ENCODE results near the gene OR4D1. TPM values are rescaled to one million over a fixed set of nuclear protein-coding genes. Genes with fewer than 3 reads are reported as not detected.
"Not testable (repeated sequence)": the region's sequence is repeated elsewhere in the genome, so short reads cannot be mapped to it uniquely, and the experiment has no call there.

The OR4D1 gene
- total RNA-seq, result not detected

- H3K4me1 ChIP-seq, result no peaks in the 10 kb centered on the region
- intact Hi-C loops (cut with DNase I), result no loop called here
- no peak within 1 kb of the TSS for H3K9ac ChIP-seq (ENCODE audit: low read depth in 2 of 2, low read length in 2 of 2)
- H3K9me3 ChIP-seq, result no peaks in the 10 kb centered on the region
- no peak for DNase-seq
- no peak within 1 kb of the TSS for H3K4me3 ChIP-seq
- TF ChIP-seq CTCF (IDR thresholded peaks at IDR 0.05), result no peak
- no peaks in the 10 kb centered on the region for H3K27me3 ChIP-seq
- H3K27ac ChIP-seq, result no peak within 1 kb of the TSS
- H3K36me3 ChIP-seq, result no peaks in the 10 kb centered on the region
These were observed at the start of gene OR4D1 for GRCh38 chr17:58147930-58148434. TSS of gene OR4D1 (plus strand) at chr17:58148384. CDS start at chr17:58155154, 6,770 bp downstream.

GRCh38 chr17:58100506-58100905 is 47.7 kb upstream of the OR4D1 start:
- intact Hi-C loops (cut with DNase I), result no loop called here

GRCh38 chr17:58101898-58102297 is 46.3 kb upstream of the OR4D1 start:
- H3K4me1 ChIP-seq; intact Hi-C loops (cut with DNase I); H3K4me3 ChIP-seq; H3K9me3 ChIP-seq; H3K27ac ChIP-seq; DNase-seq; H3K27me3 ChIP-seq; H3K36me3 ChIP-seq; H3K9ac ChIP-seq (ENCODE audit: low read depth in 2 of 2, low read length in 2 of 2): not testable (repeated sequence)

More at GRCh38 chr17:58100506-58100905, 47.7 kb upstream of the OR4D1 start:
- Histone ChIP-seq H3K27me3 (no peaks in the 10 kb centered on the region), H3K27ac (no peak overlapping the region), H3K36me3 (no peaks in the 10 kb centered on the region), H3K4me1 (no peaks in the 10 kb centered on the region), H3K4me3 (no peak overlapping the region), H3K9ac (ENCODE audit: low read depth in 2 of 2, low read length in 2 of 2) (no peak overlapping the region), H3K9me3 (no peaks in the 10 kb centered on the region)
- no peak for TF ChIP-seq CTCF (IDR thresholded peaks at IDR 0.05)
- DNase-seq, result no peak

- H3K9me3 ChIP-seq, result no peaks in the 10 kb centered on the region
- no peak overlapping the region for H3K27ac ChIP-seq
- H3K4me1 ChIP-seq, result no peaks in the 10 kb centered on the region
- intact Hi-C loops (cut with DNase I), result no loop called here
- DNase-seq, result no peak
- no peaks in the 10 kb centered on the region for H3K27me3 ChIP-seq
- H3K9ac ChIP-seq (ENCODE audit: low read depth in 2 of 2, low read length in 2 of 2), result no peak overlapping the region
- H3K36me3 ChIP-seq, result no peaks in the 10 kb centered on the region
- TF ChIP-seq CTCF (IDR thresholded peaks at IDR 0.05), result no peak
- H3K4me3 ChIP-seq, result no peak overlapping the region
These were observed 43.1 kb upstream of the OR4D1 start for GRCh38 chr17:58105093-58105492.

GRCh38 chr17:58107306-58107705 is 40.9 kb upstream of the OR4D1 start:
- Histone ChIP-seq H3K9me3 (no peaks in the 10 kb centered on the region), H3K4me1 (no peaks in the 10 kb centered on the region), H3K36me3 (no peaks in the 10 kb centered on the region), H3K27me3 (no peaks in the 10 kb centered on the region), H3K27ac (no peak overlapping the region), H3K9ac (ENCODE audit: low read depth in 2 of 2, low read length in 2 of 2) (no peak overlapping the region), H3K4me3 (no peak overlapping the region)
- TF ChIP-seq CTCF (IDR thresholded peaks at IDR 0.05), result no peak
- no peak for DNase-seq
- intact Hi-C loops (cut with DNase I), result no loop called here

GRCh38 chr17:58109197-58109596 is 39.0 kb upstream of the OR4D1 start:
- TF ChIP-seq CTCF (IDR thresholded peaks at IDR 0.05), result no peak
- no peak for DNase-seq
- intact Hi-C loops (cut with DNase I), result no loop called here

More at GRCh38 chr17:58109197-58109596, 39.0 kb upstream of the OR4D1 start:
- no peaks in the 10 kb centered on the region for H3K27me3 ChIP-seq
- H3K9ac ChIP-seq (ENCODE audit: low read depth in 2 of 2, low read length in 2 of 2), result no peak overlapping the region
- no peak overlapping the region for H3K27ac ChIP-seq
- no peak overlapping the region for H3K4me3 ChIP-seq
- H3K9me3 ChIP-seq, result no peaks in the 10 kb centered on the region
- H3K36me3 ChIP-seq, result no peaks in the 10 kb centered on the region
- H3K4me1 ChIP-seq, result no peaks in the 10 kb centered on the region
